ENCODE results near the gene GPC6.

- TF ChIP-seq CTCF (IDR thresholded peaks at IDR 0.05) (no peak), POLR2A (IDR thresholded peaks at IDR 0.05) (no peak)
Observed at GRCh38 chr13:93450191-93450621, 223.6 kb downstream of the GPC6 start.
